Naive thymus-derived CD8-positive, alpha-beta T cell (primary cell): Measurements from ENCODE around the gene TCEAL2. TPM values are rescaled to one million over a fixed set of nuclear protein-coding genes. Genes with fewer than 3 reads are reported as not detected.
"Not testable (repeated sequence)": the region's sequence is repeated elsewhere in the genome, so short reads cannot be mapped to it uniquely, and the experiment has no call there.

Source experiments
- ATAC-seq, 2 donors: fragments of 150-1000 bp; cut with Tn5 transposase in 1 of 2; sonication (Bioruptor Pico), chemical (Tn5 transposase) in 1 of 2; 1 replicate in 1 of 2; 2 replicates in 1 of 2; pipeline ENCODE4 v1.10.0; 2021; ENCODE audit warnings: mild to moderate bottlenecking in 2 of 2, moderate library complexity in 2 of 2
- POLR2A ChIA-PET: fragments of 350-600 bp; sonication (Branson Sonifier 250); formaldehyde crosslinking; loops from one replicate; lab custom pipeline; 2021; ENCODE audit warnings: antibody characterized with exemption; lab: Charles Lee
- DNase-seq, 10 donors: peaks; one replicate each; pipeline versions ENCODE4 v3.0.0 to v3.0.0-alpha.2; 2020 to 2022
- H3K27ac Mint-ChIP-seq, 10 donors: one replicate each; pipeline ENCODE4 v1.8.0; 2020 to 2022; ENCODE audit warnings: mild to moderate bottlenecking in 10 of 10, mixed read lengths in 10 of 10, moderate library complexity in 4 of 10, inconsistent platforms in 1 of 10
- H3K27me3 Mint-ChIP-seq, 5 donors: one replicate each; pipeline ENCODE4 v1.8.0; 2021 to 2022; ENCODE audit warnings: mixed read lengths in 5 of 5
- H3K36me3 Mint-ChIP-seq, 3 donors: one replicate each; pipeline ENCODE4 v1.8.0; 2020 to 2022; ENCODE audit warnings: mixed read lengths in 3 of 3, mild to moderate bottlenecking in 2 of 3, inconsistent platforms in 1 of 3
- H3K4me1 Mint-ChIP-seq, 4 donors: one replicate each; pipeline ENCODE4 v1.8.0; 2021 to 2022; ENCODE audit warnings: mixed read lengths in 4 of 4
- H3K4me3 Mint-ChIP-seq, 10 donors: one replicate each; pipeline ENCODE4 v1.8.0; 2020 to 2022; ENCODE audit warnings: mild to moderate bottlenecking in 10 of 10, mixed read lengths in 10 of 10, moderate library complexity in 6 of 10, inconsistent platforms in 1 of 10
- H3K9me3 Mint-ChIP-seq, 9 donors: one replicate each; pipeline ENCODE4 v1.8.0; 2020 to 2022; ENCODE audit warnings: mixed read lengths in 9 of 9, mild to moderate bottlenecking in 3 of 9, inconsistent platforms in 1 of 9, moderate library complexity in 1 of 9
- polyA plus RNA-seq, 3 donors: library from polyadenylated mRNA; unstranded; fragments of 300-500 nt; fragmentation: Illumina TruSeq; gene quantifications; one replicate each; pipeline ENCODE4 v1.2.3, GENCODE V29; 2021
- total RNA-seq, 8 experiments: library from RNA in 2 of 8; stranded (reverse) in 2 of 8; gene quantifications; one replicate each; pipeline ENCODE4 v1.2.3 and lab custom pipeline; 2021 to 2026

Gene TCEAL2
- total RNA-seq = 1 to 10 TPM; 1.6 TPM
- polyA plus RNA-seq = 1 to 10 TPM in 2 of 3 donors, under 1 TPM in 1; 0.95 to 1.8 (median 1.4) TPM
- 0.34 to 3.9 (median 2.0) reads per million in 6 experiments for total RNA-seq (lab: John Stamatoyannopoulos, UW)

GRCh38 chrX:102125436-102125835 is at the start of gene TCEAL2:
TSS of gene TCEAL2 (plus strand) at chrX:102125679. CDS start at chrX:102126831, 1,152 bp downstream.
- H3K9me3 Mint-ChIP-seq, POLR2A ChIA-PET, H3K4me1 Mint-ChIP-seq, H3K36me3 Mint-ChIP-seq: not testable (repeated sequence)
- ATAC-seq = peak; percentile 67 to 72
- Mint-ChIP-seq H3K4me3 (peak within 1 kb of the TSS; percentile 57 to 85 (median 68)), H3K27ac (peak within 1 kb of the TSS in 2 of 10 donors; percentile 28 to 71), H3K27me3 (peaks cover 17 to 30% (median 23%) of the 10 kb centered on the region in 5 donors)
- peak in 8 of 10 donors; percentile 1 to 20 (median 10) for DNase-seq

- peaks cover 3 to 12% (median 7%) of the 10 kb centered on the region in 5 donors for H3K27me3 Mint-ChIP-seq
- no peak overlapping the region for H3K27ac Mint-ChIP-seq
- no peaks in the 10 kb centered on the region for H3K36me3 Mint-ChIP-seq
- H3K9me3 Mint-ChIP-seq = no peaks in the 10 kb centered on the region
- no peak for DNase-seq
- POLR2A ChIA-PET = no interaction called here
- H3K4me3 Mint-ChIP-seq = no peak overlapping the region
- no peak for ATAC-seq
- H3K4me1 Mint-ChIP-seq = no peaks in the 10 kb centered on the region
These were observed 48.1 kb upstream of the TCEAL2 start for GRCh38 chrX:102077426-102077825.

GRCh38 chrX:102085706-102086105 is 39.8 kb upstream of the TCEAL2 start:
- H3K4me1 Mint-ChIP-seq = no peaks in the 10 kb centered on the region
- peaks cover 0 to 5% (median 0%) of the 10 kb centered on the region in 9 donors for H3K9me3 Mint-ChIP-seq
- H3K27ac Mint-ChIP-seq = no peak overlapping the region
- DNase-seq (no peak), ATAC-seq (no peak)
- POLR2A ChIA-PET = no interaction called here
- no peaks in the 10 kb centered on the region for H3K36me3 Mint-ChIP-seq
- H3K4me3 Mint-ChIP-seq = no peak overlapping the region
- H3K27me3 Mint-ChIP-seq = peaks cover 0 to 18% (median 13%) of the 10 kb centered on the region in 5 donors

GRCh38 chrX:102113367-102113766 is 12.1 kb upstream of the TCEAL2 start:
- Mint-ChIP-seq H3K36me3 (peaks cover 0 to 10% (median 0%) of the 10 kb centered on the region in 3 donors), H3K27me3 (peaks cover 0 to 22% (median 15%) of the 10 kb centered on the region in 5 donors), H3K4me1 (no peaks in the 10 kb centered on the region), H3K4me3 (no peak overlapping the region), H3K27ac (no peak overlapping the region), H3K9me3 (peaks cover 0 to 16% (median 1%) of the 10 kb centered on the region in 9 donors)
- DNase-seq (no peak), ATAC-seq (no peak)
- POLR2A ChIA-PET = no interaction called here

GRCh38 chrX:102115748-102116147 is 9.7 kb upstream of the TCEAL2 start:
- no peak for DNase-seq
- H3K9me3 Mint-ChIP-seq = peaks cover 0 to 16% (median 1%) of the 10 kb centered on the region in 9 donors
- H3K27me3 Mint-ChIP-seq = peaks cover 0 to 22% (median 15%) of the 10 kb centered on the region in 5 donors
- peaks cover 0 to 10% (median 0%) of the 10 kb centered on the region in 3 donors for H3K36me3 Mint-ChIP-seq
- no peak for ATAC-seq
- no peaks in the 10 kb centered on the region for H3K4me1 Mint-ChIP-seq
- POLR2A ChIA-PET = no interaction called here
- H3K4me3 Mint-ChIP-seq = no peak overlapping the region
- no peak overlapping the region for H3K27ac Mint-ChIP-seq

GRCh38 chrX:102125014-102125413 is 465 bp upstream of the TCEAL2 start:
- ATAC-seq = peak; percentile 30 to 39
- H3K9me3 Mint-ChIP-seq, POLR2A ChIA-PET, H3K36me3 Mint-ChIP-seq, DNase-seq, H3K4me1 Mint-ChIP-seq: not testable (repeated sequence)
- H3K27me3 Mint-ChIP-seq = peaks cover 17 to 30% (median 23%) of the 10 kb centered on the region in 5 donors
- H3K4me3 Mint-ChIP-seq = peak overlapping the region; percentile 57 to 85 (median 68)
- peak overlapping the region in 1 of 10 donors; percentile 71 for H3K27ac Mint-ChIP-seq

- H3K27me3 Mint-ChIP-seq = peaks cover 17 to 34% (median 25%) of the 10 kb centered on the region in 5 donors
These were observed 770 bp downstream of the TCEAL2 start for GRCh38 chrX:102126080-102126818.

GRCh38 chrX:102126863-102127262 is 1.4 kb downstream of the TCEAL2 start:
- H3K4me3 Mint-ChIP-seq = peak overlapping the region in 1 of 10 donors; percentile 26
- H3K4me1 Mint-ChIP-seq = peaks cover 4 to 9% (median 8%) of the 10 kb centered on the region in 4 donors
- no peak for ATAC-seq
- no peaks in the 10 kb centered on the region for H3K36me3 Mint-ChIP-seq
- no peaks in the 10 kb centered on the region for H3K9me3 Mint-ChIP-seq
- peaks cover 15 to 41% (median 25%) of the 10 kb centered on the region in 5 donors for H3K27me3 Mint-ChIP-seq
- DNase-seq = no peak
- H3K27ac Mint-ChIP-seq = no peak overlapping the region
- POLR2A ChIA-PET = no interaction called here

More at GRCh38 chrX:102126080-102126818, 770 bp downstream of the TCEAL2 start:
- ATAC-seq, POLR2A ChIA-PET, H3K9me3 Mint-ChIP-seq, DNase-seq, H3K4me1 Mint-ChIP-seq, H3K36me3 Mint-ChIP-seq: not testable (repeated sequence)
- H3K27ac Mint-ChIP-seq = peak overlapping the region in 1 of 10 donors; percentile 25
- peak overlapping the region; percentile 14 to 66 (median 49) for H3K4me3 Mint-ChIP-seq

- no peak overlapping the region for H3K27ac Mint-ChIP-seq
- peaks cover 4 to 9% (median 6%) of the 10 kb centered on the region in 4 donors for H3K4me1 Mint-ChIP-seq
- ATAC-seq (no peak), DNase-seq (no peak)
- no peaks in the 10 kb centered on the region for H3K9me3 Mint-ChIP-seq
- H3K27me3 Mint-ChIP-seq = peaks cover 11 to 48% (median 22%) of the 10 kb centered on the region in 5 donors
- no peaks in the 10 kb centered on the region for H3K36me3 Mint-ChIP-seq
- POLR2A ChIA-PET = no interaction called here
- no peak overlapping the region for H3K4me3 Mint-ChIP-seq
These were observed 4.0 kb downstream of the TCEAL2 start for GRCh38 chrX:102129473-102129872.

GRCh38 chrX:102138064-102138463 is 12.6 kb downstream of the TCEAL2 start:
- H3K9me3 Mint-ChIP-seq = peaks cover 0 to 3% (median 0%) of the 10 kb centered on the region in 9 donors
- no peak overlapping the region for H3K4me3 Mint-ChIP-seq
- POLR2A ChIA-PET = no interaction called here
- ATAC-seq (no peak), DNase-seq (no peak)
- H3K4me1 Mint-ChIP-seq = peaks cover 0 to 2% (median 0%) of the 10 kb centered on the region in 4 donors
- no peak overlapping the region for H3K27ac Mint-ChIP-seq
- H3K27me3 Mint-ChIP-seq = peaks cover 8 to 38% (median 16%) of the 10 kb centered on the region in 5 donors
- H3K36me3 Mint-ChIP-seq = no peaks in the 10 kb centered on the region

GRCh38 chrX:102140876-102141275 is 15.4 kb downstream of the TCEAL2 start:
- H3K9me3 Mint-ChIP-seq, POLR2A ChIA-PET, H3K4me1 Mint-ChIP-seq, ATAC-seq, H3K36me3 Mint-ChIP-seq, DNase-seq, H3K4me3 Mint-ChIP-seq, H3K27ac Mint-ChIP-seq: not testable (repeated sequence)
- peaks cover 19 to 39% (median 24%) of the 10 kb centered on the region in 5 donors for H3K27me3 Mint-ChIP-seq

- not testable (repeated sequence) for H3K36me3 Mint-ChIP-seq, ATAC-seq
- peaks cover 17 to 35% (median 24%) of the 10 kb centered on the region in 5 donors for H3K27me3 Mint-ChIP-seq
These were observed 16.2 kb downstream of the TCEAL2 start for GRCh38 chrX:102141631-102142030.

GRCh38 chrX:102142274-102142673 is 16.8 kb downstream of the TCEAL2 start, which contains the start of gene TCEAL6:
TSS of gene TCEAL6 (minus strand) at chrX:102142481.
- DNase-seq, H3K9me3 Mint-ChIP-seq, H3K36me3 Mint-ChIP-seq, ATAC-seq, POLR2A ChIA-PET, H3K4me1 Mint-ChIP-seq: not testable (repeated sequence)
- peaks cover 14 to 29% (median 25%) of the 10 kb centered on the region in 5 donors for H3K27me3 Mint-ChIP-seq
- peak within 1 kb of the TSS in 4 of 10 donors; percentile 2 to 33 (median 22) for H3K4me3 Mint-ChIP-seq
- peak within 1 kb of the TSS in 2 of 10 donors; percentile 5 to 25 for H3K27ac Mint-ChIP-seq

More at GRCh38 chrX:102141631-102142030, 16.2 kb downstream of the TCEAL2 start:
- DNase-seq, POLR2A ChIA-PET, H3K9me3 Mint-ChIP-seq, H3K4me3 Mint-ChIP-seq, H3K4me1 Mint-ChIP-seq, H3K27ac Mint-ChIP-seq: not testable (repeated sequence)
